HepG2 (cell line): Measurements from ENCODE around the gene OST4. TPM values are rescaled to one million over a fixed set of nuclear protein-coding genes. Genes with fewer than 3 reads are reported as not detected.
A peak's percentile ranks its signal among the peaks of the same experiment; 100 is the strongest.

Experiments
- HNF1A ChIP-seq, 2 experiments: sonication (generic) in 1 of 2; formaldehyde crosslinking in 1 of 2; IDR thresholded peaks; 2 replicates each; pipeline versions ENCODE4 v1.4.0 to v1.6.1; 2016 to 2020; ENCODE audit warnings: borderline replicate concordance in 1 of 2, low read depth in 1 of 2, mild to moderate bottlenecking in 1 of 2, missing genetic modification reagents in 1 of 2
- KLF15 ChIP-seq: sonication (generic); formaldehyde crosslinking; IDR thresholded peaks from 2 replicates; pipeline ENCODE4 v1.8.1; 2023; ENCODE audit warnings: borderline replicate concordance, mild to moderate bottlenecking, inconsistent platforms, missing genetic modification reagents, mixed read lengths
- NFE2L1 ChIP-seq: sonication (generic); formaldehyde crosslinking; IDR thresholded peaks from 2 replicates; pipeline ENCODE4 v1.4.0; 2020; ENCODE audit warnings: missing genetic modification reagents, mild to moderate bottlenecking, borderline replicate concordance
- NR2F1 ChIP-seq, 2 experiments: fragments of 450-650 bp in 1 of 2; formaldehyde crosslinking in 1 of 2; IDR thresholded peaks; 2 replicates each; pipeline versions ENCODE4 v1.5.0 to v1.6.1; 2016 to 2020; ENCODE audit warnings: mild to moderate bottlenecking in 1 of 2, missing compliant biosample characterization in 1 of 2, missing genetic modification reagents in 1 of 2, moderate library complexity in 1 of 2
- PRDM15 ChIP-seq: sonication (generic); formaldehyde crosslinking; IDR thresholded peaks from 2 replicates; pipeline ENCODE4 v1.4.0; 2020; ENCODE audit warnings: missing genetic modification reagents
- RFXANK ChIP-seq: IDR thresholded peaks from 2 replicates; pipeline ENCODE4 v1.6.1; 2016
- SIX4 ChIP-seq: sonication (generic); formaldehyde crosslinking; IDR thresholded peaks from 2 replicates; pipeline ENCODE4 v1.4.0; 2020; ENCODE audit warnings: missing genetic modification reagents
- SUZ12 ChIP-seq: fragments of 150-350 bp; IDR thresholded peaks from 2 replicates; pipeline ENCODE4 v1.6.1; 2014; ENCODE audit warnings: low read depth, low read length
- TBX2 ChIP-seq: sonication (generic); formaldehyde crosslinking; IDR thresholded peaks from 2 replicates; pipeline ENCODE4 v1.5.0; 2020; ENCODE audit warnings: missing genetic modification reagents, mild to moderate bottlenecking, borderline replicate concordance
- YEATS2 ChIP-seq: sonication (generic); formaldehyde crosslinking; IDR thresholded peaks from 2 replicates; pipeline ENCODE4 v1.4.0; 2020; ENCODE audit warnings: missing genetic modification reagents, borderline replicate concordance
- ZC3H13 ChIP-seq: sonication (generic); formaldehyde crosslinking; IDR thresholded peaks from 2 replicates; pipeline ENCODE4 v1.8.1; 2023; ENCODE audit warnings: mild to moderate bottlenecking, missing genetic modification reagents, moderate library complexity
- ZNF296 ChIP-seq: sonication (generic); formaldehyde crosslinking; conservative IDR thresholded peaks from 2 replicates; pipeline ENCODE4 v1.5.0; 2020; ENCODE audit warnings: mild to moderate bottlenecking, missing genetic modification reagents
- ZNF709 ChIP-seq: sonication (generic); formaldehyde crosslinking; IDR thresholded peaks from 2 replicates; pipeline ENCODE4 v1.5.0; 2020; ENCODE audit warnings: mild to moderate bottlenecking, missing genetic modification reagents
- ZSCAN22 ChIP-seq: sonication (generic); formaldehyde crosslinking; IDR thresholded peaks from 2 replicates; pipeline ENCODE4 v1.4.0; 2020; ENCODE audit warnings: mild to moderate bottlenecking, missing genetic modification reagents
- polyA plus RNA-seq, 8 experiments: library from polyadenylated mRNA; depleted of rRNA in 3 of 8; stranded (reverse) in 7 of 8; unstranded in 1 of 8; fragments of >200 nt; fragmentation: Illumina TruSeq in 4 of 8; extraction: Trizol in 4 of 8; gene quantifications; 2 replicates each; pipeline versions ENCODE4 v1.2.1 to v1.2.3, GENCODE V29; 2011 to 2016; ENCODE audit warnings: low read depth in 4 of 8, missing spikeins in 1 of 8, mixed read lengths in 1 of 8; ENCODE audit not compliant: insufficient read depth in 1 of 8
- total RNA-seq, 5 experiments: library from RNA; depleted of rRNA; stranded (reverse); fragments of >200 nt; fragmentation: Illumina TruSeq; extraction: Trizol; gene quantifications; 2 replicates each; pipeline ENCODE4 v1.2.3, GENCODE V29; 2016; ENCODE audit warnings: low read depth in 1 of 5
- TF ChIP-seq, protein P1 (sequence below): sonication (generic); IDR thresholded peaks from 2 replicates; pipeline ENCODE4 v1.6.1; 2016; ENCODE audit warnings: low read depth, borderline replicate concordance
- TF ChIP-seq, protein P2 (sequence below): IDR thresholded peaks from 2 replicates; pipeline ENCODE4 v1.6.1; 2016; ENCODE audit warnings: low read depth, control low read depth

The OST4 gene
- total and polyA plus RNA-seq, 2 of the 13 experiments (the other 11 are each of a cell fraction or from before 2014, with no cell fraction given), result 498 to 584 TPM

- TF ChIP-seq ZNF296 (CRISPR knock-in tag), result no peak
- TF ChIP-seq SIX4 (CRISPR knock-in tag), result peak; percentile 69; the same call in 1 of the 2 replicates
- TF ChIP-seq TBX2 (CRISPR knock-in tag), result peak; percentile 77
- TF ChIP-seq ZNF709 (CRISPR knock-in tag), result no peak
- no peak; the same call in 1 of the 2 replicates for TF ChIP-seq ZSCAN22 (CRISPR knock-in tag)
- TF ChIP-seq, protein P1, sequence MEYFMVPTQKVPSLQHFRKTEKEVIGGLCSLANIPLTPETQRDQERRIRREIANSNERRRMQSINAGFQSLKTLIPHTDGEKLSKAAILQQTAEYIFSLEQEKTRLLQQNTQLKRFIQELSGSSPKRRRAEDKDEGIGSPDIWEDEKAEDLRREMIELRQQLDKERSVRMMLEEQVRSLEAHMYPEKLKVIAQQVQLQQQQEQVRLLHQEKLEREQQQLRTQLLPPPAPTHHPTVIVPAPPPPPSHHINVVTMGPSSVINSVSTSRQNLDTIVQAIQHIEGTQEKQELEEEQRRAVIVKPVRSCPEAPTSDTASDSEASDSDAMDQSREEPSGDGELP, result peak; percentile 59
- TF ChIP-seq NR2F1 (CRISPR knock-in tag; IDR thresholded peaks at IDR 0.05), result peak in 1 of 2 experiments; percentile 69; a peak in 2 of 4 replicates
- TF ChIP-seq KLF15 (CRISPR knock-in tag), result peak; percentile 87; the same call in 1 of the 2 replicates
- TF ChIP-seq YEATS2 (CRISPR knock-in tag), result no peak; the same call in 1 of the 2 replicates
- TF ChIP-seq ZC3H13 (CRISPR knock-in tag), result peak; percentile 3; the same call in 1 of the 2 replicates
- no peak for TF ChIP-seq PRDM15 (CRISPR knock-in tag)
- TF ChIP-seq RFXANK (CRISPR knock-in tag), result peak; percentile 34; the same call in 1 of the 2 replicates
- TF ChIP-seq, protein P2, sequence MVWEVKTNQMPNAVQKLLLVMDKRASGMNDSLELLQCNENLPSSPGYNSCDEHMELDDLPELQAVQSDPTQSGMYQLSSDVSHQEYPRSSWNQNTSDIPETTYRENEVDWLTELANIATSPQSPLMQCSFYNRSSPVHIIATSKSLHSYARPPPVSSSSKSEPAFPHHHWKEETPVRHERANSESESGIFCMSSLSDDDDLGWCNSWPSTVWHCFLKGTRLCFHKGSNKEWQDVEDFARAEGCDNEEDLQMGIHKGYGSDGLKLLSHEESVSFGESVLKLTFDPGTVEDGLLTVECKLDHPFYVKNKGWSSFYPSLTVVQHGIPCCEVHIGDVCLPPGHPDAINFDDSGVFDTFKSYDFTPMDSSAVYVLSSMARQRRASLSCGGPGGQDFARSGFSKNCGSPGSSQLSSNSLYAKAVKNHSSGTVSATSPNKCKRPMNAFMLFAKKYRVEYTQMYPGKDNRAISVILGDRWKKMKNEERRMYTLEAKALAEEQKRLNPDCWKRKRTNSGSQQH (CRISPR knock-in tag), result no peak
- TF ChIP-seq NFE2L1 (CRISPR knock-in tag), result no peak
- TF ChIP-seq SUZ12, result no peak
- peak; percentile 64; the same call in 1 of the 2 replicates for TF ChIP-seq HNF1A (IDR thresholded peaks at IDR 0.05; ENCODE audit: low read depth)
- no peak for TF ChIP-seq HNF1A (CRISPR knock-in tag; IDR thresholded peaks at IDR 0.05; ENCODE audit: borderline replicate concordance)
Observed at GRCh38 chr2:27050281-27050995, 21.0 kb downstream of the OST4 start (continued).
